GM12892 (cell line): Measurements from ENCODE around the gene DPYD.

ENCODE experiments used
- DNase-seq: peaks from one replicate; pipeline ENCODE4 v3.0.0; 2011; ENCODE audit not compliant: insufficient read length
- FAIRE-seq: peaks from 2 replicates; lab custom pipeline; 2011; peaks lifted over from hg19 to GRCh38; lab: Jason Lieb, UNC
- POLR2A ChIP-seq: IDR thresholded peaks from 2 replicates; pipeline ENCODE4 v1.6.1; 2011; ENCODE audit warnings: low read depth, low read length, control low read depth
- POLR2AphosphoS5 ChIP-seq: IDR thresholded peaks from 2 replicates; pipeline ENCODE4 v1.6.1; 2011; ENCODE audit warnings: low read depth, low read length, control low read depth
- TAF1 ChIP-seq: IDR thresholded peaks from 2 replicates; pipeline ENCODE4 v1.6.1; 2011; ENCODE audit warnings: low read depth, mild to moderate bottlenecking, control low read depth, low read length, borderline replicate concordance

Gene DPYD

DNA sequence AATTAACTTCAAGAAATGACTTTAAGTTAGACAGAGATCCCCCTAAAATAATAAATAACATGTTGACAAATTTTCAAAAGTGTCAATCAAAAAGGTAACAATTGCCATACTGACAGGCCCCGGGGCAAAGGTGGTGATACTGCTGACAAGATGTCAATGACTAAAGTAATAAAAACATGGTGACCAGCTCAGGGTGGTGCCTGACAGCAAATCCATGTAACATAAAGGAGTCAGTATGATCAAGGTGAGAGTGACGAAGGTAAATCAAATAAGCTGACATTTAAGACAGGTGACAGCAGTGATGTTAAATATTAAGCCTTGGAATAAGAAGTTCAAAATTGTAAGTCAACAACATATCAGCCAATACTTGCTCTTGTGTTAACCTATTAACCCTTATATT, 387.5 kb downstream of the DPYD start:
- no peak for DNase-seq
- FAIRE-seq = no peak
- no peak for TF ChIP-seq TAF1
- no peak for TF ChIP-seq POLR2A
- TF ChIP-seq POLR2AphosphoS5 = no peak

DNA sequence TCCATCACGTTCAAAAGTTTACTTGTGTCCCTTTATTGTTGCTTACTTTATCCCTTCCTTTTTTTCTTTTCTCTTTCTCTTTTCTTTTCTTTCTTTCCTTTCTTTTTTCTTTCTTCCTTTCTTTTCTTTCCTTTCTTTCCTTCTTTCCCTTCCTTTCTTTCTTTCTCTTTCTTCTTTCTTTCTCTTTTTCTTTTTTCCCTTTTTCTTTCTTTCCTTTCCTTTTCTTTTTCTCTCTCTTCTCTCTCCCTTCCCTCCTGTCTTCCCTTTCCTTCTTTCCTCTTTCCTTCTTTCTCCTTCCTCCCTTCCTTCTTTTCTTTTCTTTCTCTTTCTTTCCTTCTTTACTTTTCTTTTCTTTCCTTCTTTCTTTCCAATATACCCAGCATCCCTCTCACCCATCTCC, 391.2 kb downstream of the DPYD start:
- FAIRE-seq (no peak), DNase-seq (no peak)
- no peak for TF ChIP-seq TAF1
- TF ChIP-seq POLR2AphosphoS5 = no peak
- no peak for TF ChIP-seq POLR2A

DNA sequence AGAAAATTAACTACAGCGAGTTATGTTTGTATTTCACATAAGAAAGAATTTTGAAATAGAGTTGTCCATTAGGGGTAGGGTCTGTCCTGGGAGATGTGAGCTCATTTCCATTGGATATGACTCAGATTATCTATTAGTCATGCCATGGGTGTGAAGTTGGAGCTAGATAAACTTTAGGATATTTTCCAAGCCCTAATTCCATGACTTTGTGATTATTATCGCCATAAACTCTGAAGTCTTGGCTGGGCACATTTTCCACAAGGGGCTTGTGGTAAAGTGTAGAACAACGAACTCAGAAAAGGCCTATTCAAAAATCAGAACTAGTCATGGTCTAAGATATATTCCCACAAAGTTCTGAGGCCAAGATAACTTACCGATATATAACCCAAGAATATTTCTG, 396.6 kb downstream of the DPYD start:
- FAIRE-seq = no peak
- no peak for DNase-seq
- no peak for TF ChIP-seq POLR2AphosphoS5
- no peak for TF ChIP-seq TAF1
- TF ChIP-seq POLR2A = no peak

DNA sequence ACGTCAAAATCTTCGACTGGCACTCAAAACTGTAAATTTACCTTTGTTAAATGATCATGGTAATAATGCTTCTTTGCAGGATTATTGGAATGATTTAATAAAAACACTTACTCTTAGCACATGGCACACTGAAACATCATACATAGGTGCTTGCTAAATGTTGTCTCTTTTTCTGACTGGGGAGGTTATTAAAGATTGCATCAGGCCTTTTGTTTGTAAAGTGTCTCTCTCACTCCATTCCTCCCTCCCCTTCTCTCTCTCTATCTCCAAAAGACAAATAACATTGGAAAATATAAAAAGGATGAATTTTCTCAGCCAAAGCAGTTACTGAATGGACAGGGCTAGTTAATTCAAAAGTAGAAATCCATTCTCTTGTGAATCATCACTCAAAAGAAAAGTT, 404.2 kb downstream of the DPYD start:
- TF ChIP-seq TAF1 (no peak), POLR2AphosphoS5 (no peak), POLR2A (no peak)
- DNase-seq = no peak
- no peak for FAIRE-seq

DNA sequence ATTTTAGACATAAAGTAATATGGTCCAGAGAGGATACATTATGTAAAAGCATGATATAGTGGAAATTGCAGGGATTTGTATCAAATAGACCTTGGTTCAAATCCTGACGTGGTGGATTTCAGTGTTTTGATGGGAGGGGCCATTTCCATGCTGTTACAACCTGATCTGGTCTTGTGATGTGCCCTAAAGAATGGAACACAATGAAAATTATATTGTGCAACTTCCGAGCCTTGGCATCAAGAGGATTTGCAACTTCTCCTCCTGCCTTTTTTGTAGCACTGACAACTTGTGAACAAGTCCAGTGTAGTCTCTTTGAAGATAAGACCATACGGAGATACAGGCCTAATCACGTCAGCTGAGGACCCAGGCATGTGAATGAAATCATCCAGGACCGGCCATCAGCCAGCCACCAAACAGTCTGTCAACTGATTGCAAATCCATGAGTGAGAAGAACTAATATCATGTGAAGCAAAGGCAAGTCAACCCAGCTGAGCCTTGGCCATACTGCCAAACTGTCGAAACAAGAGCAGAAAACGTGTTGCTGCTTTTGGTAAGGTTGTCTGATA, 412.1 kb downstream of the DPYD start:
- TF ChIP-seq POLR2A = no peak
- no peak for TF ChIP-seq POLR2AphosphoS5
- no peak for TF ChIP-seq TAF1
- DNase-seq = no peak
- no peak for FAIRE-seq

DNA sequence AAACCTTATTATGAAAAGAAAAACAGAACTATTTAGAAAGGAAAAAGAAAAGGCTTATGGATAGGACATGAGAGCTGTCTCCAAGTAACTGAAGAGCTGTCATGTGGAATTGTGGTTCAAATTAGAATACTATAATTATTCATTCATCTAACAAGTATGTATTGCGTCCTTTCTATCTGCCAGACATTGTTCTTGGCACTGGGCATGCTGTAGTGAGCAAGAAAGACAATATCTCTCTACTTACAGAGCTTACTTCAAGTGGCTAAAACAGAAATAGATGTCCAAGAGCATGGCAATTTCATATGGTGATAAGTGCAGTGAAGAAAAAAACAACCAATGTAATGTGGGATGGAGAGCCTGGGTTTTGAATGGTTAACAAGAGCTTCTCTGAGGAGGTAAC, 413.0 kb downstream of the DPYD start:
- FAIRE-seq (no peak), DNase-seq (no peak)
- TF ChIP-seq TAF1 = no peak

DNA sequence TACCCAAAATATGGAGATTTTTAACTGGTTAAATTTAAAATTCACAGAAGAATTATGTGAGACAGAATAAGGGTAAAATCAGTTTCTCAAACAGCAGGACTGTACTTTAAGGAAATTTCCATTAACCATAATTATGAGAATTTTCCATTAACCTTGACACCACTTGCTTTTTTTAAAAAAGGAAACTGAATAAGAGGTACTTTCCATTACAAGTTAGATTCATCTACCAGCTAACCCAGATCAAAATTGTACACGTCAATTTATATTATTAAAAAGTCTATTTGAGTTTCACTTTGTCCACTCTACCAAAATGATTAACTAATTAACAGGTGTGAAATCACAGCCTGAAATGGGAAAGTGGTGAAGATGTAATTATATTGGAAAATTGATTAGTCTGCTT, 414.5 kb downstream of the DPYD start:
- no peak for FAIRE-seq
- TF ChIP-seq POLR2AphosphoS5 = no peak
- TF ChIP-seq TAF1 = no peak
- no peak for TF ChIP-seq POLR2A

DNA sequence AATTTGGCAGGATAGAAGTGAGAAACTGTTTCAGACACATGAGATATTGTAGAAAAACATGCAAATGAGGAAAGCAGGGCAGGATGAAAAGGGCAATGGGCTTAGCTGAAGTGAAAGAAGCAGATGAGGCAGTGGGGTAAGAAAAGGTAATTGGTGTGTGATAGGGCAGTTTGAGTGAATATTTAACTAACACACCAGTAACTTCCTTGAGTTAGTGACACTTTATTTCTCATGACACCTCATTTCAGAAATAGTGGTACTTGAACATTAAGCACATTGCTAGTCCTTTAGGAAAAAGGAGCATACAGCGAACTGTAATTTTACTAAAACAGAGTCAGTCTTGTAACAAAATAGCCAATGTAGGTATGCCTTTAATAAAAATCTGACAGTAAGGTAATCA, 415.0 kb downstream of the DPYD start:
- no peak for DNase-seq
- TF ChIP-seq POLR2A (no peak), POLR2AphosphoS5 (no peak), TAF1 (no peak)
- FAIRE-seq = no peak

More for the DNA sequence above, 414.5 kb downstream of the DPYD start:
- no peak for DNase-seq

DNA sequence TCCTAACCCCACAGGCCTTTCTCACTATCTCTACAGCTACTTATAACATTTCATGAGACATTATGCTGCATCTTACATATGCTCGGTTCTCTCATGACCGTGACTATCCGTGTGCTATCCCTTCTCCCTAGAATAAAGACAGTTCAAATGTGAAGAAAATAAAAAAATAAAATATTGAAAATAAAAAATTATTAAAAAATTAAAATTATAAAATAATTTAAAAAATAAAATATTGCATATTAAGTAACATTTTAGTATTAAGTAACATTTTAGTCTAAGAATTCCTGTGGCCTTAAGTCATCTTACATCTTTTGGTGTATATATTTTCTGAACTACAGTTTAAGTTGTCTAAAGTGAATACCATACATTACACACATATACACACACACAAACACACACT, 415.5 kb downstream of the DPYD start:
- FAIRE-seq = no peak
- DNase-seq = no peak
- TF ChIP-seq POLR2A (no peak), POLR2AphosphoS5 (no peak), TAF1 (no peak)

DNA sequence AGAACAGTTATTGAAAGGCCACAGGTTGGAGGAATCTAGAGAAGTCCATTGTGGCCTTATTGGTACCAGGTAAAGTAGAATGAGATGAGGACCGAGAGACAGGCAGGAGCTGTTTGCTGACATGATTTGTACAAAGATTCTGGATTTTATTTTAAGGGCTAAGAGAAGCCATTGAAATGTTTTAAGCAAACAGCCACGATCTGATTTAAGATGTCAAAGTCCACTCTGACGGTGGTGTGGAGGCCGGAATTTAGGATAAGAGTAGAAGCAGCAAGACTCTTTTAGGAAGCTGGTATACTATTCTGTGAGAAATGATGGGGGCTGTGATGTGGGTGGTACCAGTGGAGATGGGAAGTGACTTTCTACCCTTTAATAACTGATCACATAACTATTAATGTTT, 418.5 kb downstream of the DPYD start:
- TF ChIP-seq POLR2AphosphoS5 (no peak), TAF1 (no peak), POLR2A (no peak)
- no peak for FAIRE-seq
- no peak for DNase-seq

DNA sequence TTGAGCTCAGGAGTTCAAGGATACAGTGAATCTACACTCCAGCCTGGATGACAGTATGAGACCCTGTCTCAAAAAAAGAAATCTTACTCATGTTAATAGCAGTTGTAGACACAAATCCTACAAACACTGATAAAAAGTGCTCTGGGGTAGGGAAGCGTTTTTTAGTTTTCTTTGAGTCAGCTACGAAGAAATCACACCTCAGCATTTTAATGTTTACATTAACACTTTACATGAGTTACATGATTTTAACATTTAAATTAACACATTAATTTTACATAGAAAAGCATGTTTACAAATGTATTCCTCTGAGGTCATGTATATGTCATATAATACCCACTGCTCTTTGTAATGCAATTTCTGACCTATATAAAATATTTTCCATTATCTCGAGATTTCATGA, 419.2 kb downstream of the DPYD start:
- no peak for TF ChIP-seq TAF1
- TF ChIP-seq POLR2A = no peak
- TF ChIP-seq POLR2AphosphoS5 = no peak
- no peak for FAIRE-seq
- DNase-seq = no peak

DNA sequence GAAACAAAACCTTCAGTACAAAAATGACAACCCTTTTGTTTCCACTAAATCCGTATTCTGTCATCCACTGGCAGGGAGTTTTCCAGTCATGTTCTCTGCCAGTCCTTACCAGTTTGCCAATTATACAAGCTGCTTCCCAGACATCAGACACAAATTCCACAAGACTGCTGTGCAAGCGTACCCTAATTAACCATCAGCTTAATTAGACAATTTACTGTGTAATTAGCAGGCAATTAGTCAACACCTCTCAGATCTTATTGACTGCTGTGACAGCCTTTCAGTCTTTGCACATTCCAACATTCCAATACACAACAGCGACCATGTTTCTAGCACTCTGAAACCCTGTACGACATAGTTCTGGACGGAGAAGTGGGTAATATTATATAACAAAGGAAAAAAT, 420.1 kb downstream of the DPYD start:
- FAIRE-seq (no peak), DNase-seq (no peak)
- TF ChIP-seq TAF1 = no peak
- no peak for TF ChIP-seq POLR2AphosphoS5
- no peak for TF ChIP-seq POLR2A

DNA sequence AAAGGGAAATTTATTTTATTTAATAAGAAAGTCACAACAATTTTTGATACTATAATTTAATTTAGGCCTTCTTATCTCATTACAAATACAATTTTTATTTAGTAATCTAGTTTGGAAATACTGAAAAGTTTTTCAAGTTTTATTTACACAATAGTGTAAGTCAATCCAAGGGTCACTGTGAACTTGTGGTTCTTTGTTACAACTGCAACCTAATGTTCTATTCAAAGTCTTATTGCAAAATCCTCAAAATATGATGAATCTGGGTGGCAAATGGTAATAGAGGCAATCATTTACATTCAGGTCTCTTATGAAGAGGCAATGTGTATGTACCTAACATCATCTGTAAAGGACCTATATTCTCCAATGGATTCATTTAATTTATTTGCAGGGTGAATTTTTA, 421.2 kb downstream of the DPYD start:
- DNase-seq (no peak), FAIRE-seq (no peak)

More for the DNA sequence above, 421.2 kb downstream of the DPYD start:
- TF ChIP-seq TAF1 (no peak), POLR2A (no peak), POLR2AphosphoS5 (no peak)
